Mononuclear cell (primary cell): Measurements from ENCODE around the gene ACBD6. TPM values are rescaled to one million over a fixed set of nuclear protein-coding genes. Genes with fewer than 3 reads are reported as not detected.

Experiments
- H3K27me3 ChIP-seq: 2 replicates; pipeline ENCODE4 v1.6.0; 2011; ENCODE audit warnings: low read length, control low read depth; ENCODE audit not compliant: insufficient read depth
- H3K4me1 ChIP-seq: 2 replicates; pipeline ENCODE4 v1.5.1; 2011; ENCODE audit warnings: mild to moderate bottlenecking, low read length, control low read depth; ENCODE audit not compliant: insufficient read depth
- H3K4me3 ChIP-seq: 2 replicates; pipeline ENCODE4 v1.5.1; 2011; ENCODE audit warnings: mild to moderate bottlenecking, low read length, moderate library complexity
- H3K9me3 ChIP-seq: 2 replicates; pipeline ENCODE4 v1.5.1; 2011; ENCODE audit warnings: low read depth, mild to moderate bottlenecking, control low read depth, low read length
- total RNA-seq: library from RNA; depleted of rRNA; stranded (reverse); fragments of >200 nt; gene quantifications from one replicate; pipeline ENCODE4 v1.2.3, GENCODE V29; 2012

The ACBD6 gene
- total RNA-seq, 1 donor = 30.0 TPM

DNA sequence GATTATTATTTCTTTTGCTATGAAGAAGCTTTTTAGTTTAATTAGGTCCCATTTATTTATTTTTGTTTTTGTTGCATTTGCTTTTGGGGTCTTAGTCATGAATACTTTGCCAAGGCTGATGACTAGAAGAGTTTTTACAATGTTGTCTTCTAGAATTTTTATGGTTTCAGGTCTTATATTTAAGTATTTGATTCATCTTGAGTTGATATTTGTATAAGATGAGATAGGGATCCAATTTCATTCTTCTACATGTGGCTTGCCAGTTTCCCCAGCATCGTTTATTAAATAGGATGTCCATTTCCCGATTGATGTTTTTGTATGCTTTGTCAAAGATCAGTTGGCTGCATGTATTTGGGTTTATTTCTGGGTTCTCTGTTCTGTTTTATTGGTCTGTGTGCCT is 8.5 kb upstream of the ACBD6 start:
- H3K9me3 ChIP-seq = no peaks in the 10 kb centered on the region
- no peaks in the 10 kb centered on the region for H3K27me3 ChIP-seq
- H3K4me1 ChIP-seq = peaks cover 3% of the 10 kb centered on the region
- no peak overlapping the region for H3K4me3 ChIP-seq

DNA sequence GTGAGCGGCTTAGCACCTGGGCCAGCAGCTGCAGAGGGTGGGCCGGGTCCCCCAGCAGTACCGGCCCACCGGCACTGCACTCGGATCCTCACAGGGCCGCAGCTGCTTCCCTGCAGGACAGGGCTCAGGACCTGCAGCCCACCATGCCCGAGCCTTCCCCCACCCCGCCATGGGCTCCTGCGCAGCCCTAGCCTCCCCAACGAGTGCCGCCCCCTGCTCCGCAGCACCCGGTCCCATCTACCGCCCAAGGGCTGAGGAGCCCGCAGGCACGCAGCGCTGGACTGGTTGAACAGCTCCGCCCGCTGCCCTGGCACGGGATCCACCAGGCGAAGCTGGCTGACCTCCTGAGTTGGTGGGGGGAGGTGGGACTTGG is 6.3 kb upstream of the ACBD6 start:
- no peaks in the 10 kb centered on the region for H3K9me3 ChIP-seq
- H3K27me3 ChIP-seq = no peaks in the 10 kb centered on the region
- no peak overlapping the region for H3K4me3 ChIP-seq
- no peaks in the 10 kb centered on the region for H3K4me1 ChIP-seq

DNA sequence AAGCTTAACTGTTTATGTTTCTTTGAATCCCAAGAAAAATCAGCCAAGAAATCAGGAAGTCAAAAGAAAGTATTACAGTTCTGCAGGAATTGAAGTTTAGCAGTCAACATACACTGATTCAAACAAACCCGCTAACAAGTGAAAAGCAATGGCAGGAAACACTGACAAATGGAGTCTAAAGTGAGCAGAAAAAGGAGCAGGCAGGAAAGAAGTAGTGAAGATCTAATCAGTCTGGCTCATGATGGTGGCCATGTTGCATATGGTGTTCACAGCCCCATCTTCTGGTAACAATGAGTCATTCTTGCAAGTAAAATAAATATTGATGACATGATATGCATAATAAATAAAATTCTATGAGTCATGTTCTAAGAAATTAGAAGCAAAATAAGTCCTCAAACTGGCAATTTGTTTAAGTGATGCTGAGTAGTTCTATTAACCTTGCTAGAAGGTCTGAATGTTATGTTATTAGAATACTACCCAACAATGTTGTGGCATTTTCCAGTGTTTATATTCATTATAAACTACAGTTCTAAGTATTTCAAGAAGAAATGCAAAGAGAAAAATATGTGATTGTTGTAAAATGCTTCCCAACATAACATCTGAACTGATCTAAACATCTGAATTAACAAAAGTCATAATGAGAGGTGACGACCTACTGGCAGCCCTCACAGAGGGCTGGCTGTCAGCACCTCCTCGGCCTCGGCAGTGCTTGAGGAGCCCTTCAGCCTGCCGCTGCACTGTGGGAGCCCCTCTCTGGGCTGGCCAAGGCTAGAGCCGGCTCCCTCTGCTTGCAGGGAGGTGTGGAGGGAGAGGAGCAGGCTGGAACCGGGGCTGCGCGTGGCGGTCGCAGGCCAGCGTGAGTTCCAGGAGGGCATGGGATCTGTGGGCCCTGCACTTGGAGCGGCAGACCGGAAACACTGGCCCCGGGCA is 5.7 kb upstream of the ACBD6 start:
- no peaks in the 10 kb centered on the region for H3K9me3 ChIP-seq
- no peaks in the 10 kb centered on the region for H3K27me3 ChIP-seq
- H3K4me1 ChIP-seq = peaks cover 4% of the 10 kb centered on the region
- H3K4me3 ChIP-seq = no peak overlapping the region

DNA sequence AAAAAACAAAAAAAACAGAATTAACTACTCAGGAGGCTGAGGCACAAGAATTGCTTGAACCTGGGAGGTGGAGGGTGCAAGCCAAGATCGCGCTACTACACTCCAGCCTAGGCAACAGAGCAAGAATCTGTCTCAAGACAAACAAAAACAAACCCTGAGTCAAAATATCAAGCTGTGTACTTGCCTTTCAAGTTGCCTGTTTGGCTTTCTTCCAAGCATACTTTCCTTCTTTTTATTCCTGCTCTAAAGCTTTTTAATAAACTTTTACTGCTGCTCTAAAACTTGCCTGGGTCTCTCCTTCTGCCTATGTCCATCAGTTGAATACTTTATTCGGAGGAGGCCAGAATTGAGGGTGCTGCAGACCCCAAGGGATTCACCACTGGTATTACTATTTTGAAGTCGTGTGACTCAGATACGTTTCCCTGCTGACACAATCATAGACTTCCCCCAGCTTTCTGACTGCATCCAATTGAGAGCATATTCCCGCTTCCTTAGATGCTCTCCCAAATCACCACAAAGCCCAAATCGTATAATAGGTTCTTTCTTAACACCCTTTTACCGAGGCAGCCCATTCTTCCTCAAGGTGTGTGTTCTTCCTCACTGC is 3.5 kb upstream of the ACBD6 start:
- H3K4me3 ChIP-seq = no peak overlapping the region
- H3K4me1 ChIP-seq = peaks cover 15% of the 10 kb centered on the region
- H3K9me3 ChIP-seq = no peaks in the 10 kb centered on the region
- no peaks in the 10 kb centered on the region for H3K27me3 ChIP-seq

DNA sequence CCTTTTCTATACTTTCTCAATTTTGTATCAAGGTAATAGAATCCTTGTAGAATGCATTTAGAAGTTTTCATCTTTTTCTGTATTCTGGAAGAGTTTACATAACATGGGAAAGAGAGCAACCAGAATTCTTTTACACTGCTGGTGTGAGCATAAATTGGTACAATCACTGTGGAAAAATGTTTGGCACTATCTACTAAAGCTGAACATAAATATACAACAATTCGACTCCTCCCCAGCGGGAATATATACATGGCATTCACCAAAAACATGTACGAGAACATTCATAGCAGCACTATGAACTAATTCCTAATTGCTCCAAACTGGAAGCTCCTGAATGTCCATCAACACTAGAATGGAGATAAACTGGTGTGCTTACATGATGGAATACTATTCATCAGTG is 1.8 kb upstream of the ACBD6 start:
- Histone ChIP-seq H3K4me1 (peaks cover 21% of the 10 kb centered on the region), H3K9me3 (no peaks in the 10 kb centered on the region), H3K4me3 (no peak overlapping the region), H3K27me3 (no peaks in the 10 kb centered on the region)

DNA sequence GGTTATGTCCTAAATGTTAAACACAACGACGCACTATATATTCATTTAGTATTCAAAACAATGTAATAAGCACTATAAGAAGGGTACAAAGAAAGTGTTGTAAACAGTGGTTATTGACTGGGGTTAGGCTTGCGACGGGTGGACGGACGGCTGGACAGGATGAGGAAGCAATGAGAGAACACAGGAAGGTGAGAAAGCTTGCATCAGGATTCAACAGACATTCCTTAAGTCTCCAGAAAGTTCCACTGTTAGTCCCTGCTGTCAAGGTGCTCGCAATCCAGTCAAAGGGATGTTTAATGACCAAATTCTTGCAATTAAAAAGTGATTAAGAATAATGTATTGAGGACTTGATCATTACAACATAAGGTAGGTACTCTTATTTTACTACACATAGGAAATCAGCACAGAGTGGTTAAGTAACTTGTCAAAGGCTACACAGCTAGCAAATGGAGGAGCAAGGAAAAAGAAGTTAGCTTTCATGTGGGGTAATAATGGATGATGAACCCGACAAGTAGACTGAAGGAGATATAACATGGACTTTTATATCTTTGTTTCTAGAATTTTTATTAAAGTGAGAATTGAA is 994 bp upstream of the ACBD6 start:
- Histone ChIP-seq H3K4me1 (peaks cover 21% of the 10 kb centered on the region), H3K9me3 (no peaks in the 10 kb centered on the region), H3K4me3 (peak overlapping the region; percentile 82), H3K27me3 (no peaks in the 10 kb centered on the region)

DNA sequence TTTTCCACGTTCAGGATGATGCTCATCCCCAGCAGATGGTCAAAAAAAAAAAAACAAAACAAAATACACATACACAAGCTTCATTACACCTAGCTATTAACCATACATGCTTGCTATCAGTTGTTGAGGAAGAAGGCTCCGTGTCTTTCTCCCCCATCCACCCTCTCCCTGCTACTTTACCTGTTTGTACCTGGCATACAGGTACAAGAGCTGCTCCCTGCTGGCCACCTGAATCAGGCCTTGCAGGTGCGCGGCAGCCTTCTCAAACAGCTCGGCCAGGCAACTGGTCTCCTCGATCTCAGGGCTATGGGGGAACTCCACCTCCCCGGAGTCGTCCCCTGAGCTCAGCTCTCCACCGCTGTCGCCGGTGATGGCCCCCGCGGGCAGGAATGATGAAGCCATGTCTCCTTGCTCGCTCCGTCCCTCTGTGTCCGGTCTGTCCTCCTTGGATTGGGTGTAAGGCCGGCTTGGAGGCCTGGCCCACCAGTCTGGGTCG is 464 bp downstream of the ACBD6 start:
- H3K4me1 ChIP-seq = peaks cover 21% of the 10 kb centered on the region
- H3K27me3 ChIP-seq = no peaks in the 10 kb centered on the region
- H3K4me3 ChIP-seq = peak overlapping the region; percentile 82
- no peaks in the 10 kb centered on the region for H3K9me3 ChIP-seq

DNA sequence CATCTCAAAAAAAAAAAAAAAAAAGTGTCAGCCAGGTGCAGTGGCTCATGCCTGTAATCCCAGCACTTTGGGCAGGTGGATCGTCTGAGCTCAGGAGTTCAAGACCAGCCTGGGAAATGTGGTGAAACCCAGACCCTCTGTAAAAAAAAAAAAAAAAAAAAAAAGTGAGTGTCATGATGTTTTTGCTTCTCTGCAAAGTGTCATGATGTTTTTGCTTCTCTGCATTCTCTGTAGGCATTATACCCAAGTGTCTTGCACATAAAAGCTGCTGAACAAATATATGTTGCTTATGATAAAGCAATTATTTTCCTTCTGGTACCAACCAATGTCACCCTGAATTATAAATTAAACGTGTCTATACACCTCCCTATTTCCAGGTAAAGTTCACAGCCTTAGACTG is 1.7 kb downstream of the ACBD6 start:
- H3K4me1 ChIP-seq = peaks cover 21% of the 10 kb centered on the region
- H3K27me3 ChIP-seq = no peaks in the 10 kb centered on the region
- H3K9me3 ChIP-seq = no peaks in the 10 kb centered on the region
- no peak overlapping the region for H3K4me3 ChIP-seq

DNA sequence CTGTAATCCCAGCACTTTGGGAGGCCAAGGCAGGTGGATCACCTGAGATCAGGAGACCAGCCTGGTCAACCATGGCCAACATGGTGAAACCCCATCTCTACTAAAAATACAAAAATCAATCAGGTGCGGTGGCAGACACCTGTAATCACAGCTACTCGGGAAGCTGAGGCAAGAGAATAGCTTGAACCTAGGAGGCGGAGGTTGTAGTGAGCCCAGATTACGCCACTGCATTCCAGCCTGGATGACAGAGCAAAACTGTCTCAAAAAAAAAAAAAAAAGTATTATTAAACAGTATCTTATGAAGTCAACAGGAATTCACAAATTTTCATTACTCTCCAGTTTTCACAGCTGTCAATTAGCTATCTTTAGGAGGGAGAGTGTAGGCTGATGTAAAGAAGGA is 3.8 kb downstream of the ACBD6 start:
- Histone ChIP-seq H3K27me3 (no peaks in the 10 kb centered on the region), H3K4me1 (peaks cover 21% of the 10 kb centered on the region), H3K9me3 (no peaks in the 10 kb centered on the region), H3K4me3 (no peak overlapping the region)

DNA sequence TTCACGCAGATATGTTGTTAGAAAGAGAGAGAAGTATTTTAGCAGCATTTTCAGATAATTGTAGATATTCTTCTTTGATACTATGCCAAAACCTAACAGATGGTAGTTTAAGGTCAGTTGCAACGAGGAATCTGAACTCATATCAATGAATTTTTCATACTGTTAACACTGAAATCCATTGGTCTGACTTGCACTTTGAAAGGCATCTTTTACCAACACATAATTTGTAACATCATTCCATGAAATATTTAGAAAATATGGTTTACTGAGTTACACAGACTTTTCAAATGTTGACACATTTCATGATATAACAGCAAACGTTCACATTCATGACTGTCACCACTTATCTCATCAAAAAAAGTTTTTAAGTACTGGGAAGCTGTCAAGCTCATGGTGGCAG is 4.6 kb downstream of the ACBD6 start:
- Histone ChIP-seq H3K9me3 (no peaks in the 10 kb centered on the region), H3K27me3 (no peaks in the 10 kb centered on the region), H3K4me1 (peaks cover 17% of the 10 kb centered on the region), H3K4me3 (no peak overlapping the region)

DNA sequence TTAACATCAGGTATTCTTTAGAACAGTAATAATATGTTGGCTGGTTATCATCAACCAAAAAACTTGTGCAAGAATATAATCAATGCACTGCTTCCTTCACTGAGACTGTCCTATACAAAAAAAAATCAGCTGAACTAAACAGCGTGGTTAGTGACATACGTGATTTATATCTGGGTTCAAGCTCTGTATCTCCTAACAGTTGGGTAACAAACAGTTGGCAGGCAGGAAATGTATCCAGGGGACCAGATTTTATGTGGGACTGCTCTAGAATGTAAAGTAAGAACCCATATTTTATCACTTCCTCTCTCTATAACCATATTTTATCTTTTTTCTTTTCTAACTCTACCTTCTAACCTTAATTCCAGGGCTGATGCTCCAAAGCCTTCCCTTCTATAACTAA is 8.0 kb downstream of the ACBD6 start:
- H3K27me3 ChIP-seq = no peaks in the 10 kb centered on the region
- H3K9me3 ChIP-seq = no peaks in the 10 kb centered on the region
- no peak overlapping the region for H3K4me3 ChIP-seq
- no peaks in the 10 kb centered on the region for H3K4me1 ChIP-seq

DNA sequence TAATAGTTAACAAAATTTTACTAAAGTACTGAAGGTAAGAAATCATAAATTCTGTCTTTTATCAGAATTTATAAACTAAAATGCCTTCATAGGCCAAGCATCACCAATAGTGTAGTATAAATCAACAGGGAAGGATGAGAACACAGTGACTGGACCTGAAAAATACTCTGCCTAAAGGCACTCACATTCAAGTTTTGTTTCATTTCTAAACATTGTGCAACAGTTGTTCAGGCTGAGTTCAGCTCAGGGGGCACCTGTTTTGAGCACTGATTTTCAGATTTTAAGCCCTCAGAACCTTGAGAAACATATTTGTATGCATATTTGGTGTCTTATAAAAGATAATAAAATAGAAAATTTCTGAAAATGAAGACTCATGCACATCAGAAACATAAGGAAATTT is 12.4 kb downstream of the ACBD6 start:
- Histone ChIP-seq H3K4me3 (no peak overlapping the region), H3K9me3 (no peaks in the 10 kb centered on the region), H3K27me3 (no peaks in the 10 kb centered on the region), H3K4me1 (no peaks in the 10 kb centered on the region)

DNA sequence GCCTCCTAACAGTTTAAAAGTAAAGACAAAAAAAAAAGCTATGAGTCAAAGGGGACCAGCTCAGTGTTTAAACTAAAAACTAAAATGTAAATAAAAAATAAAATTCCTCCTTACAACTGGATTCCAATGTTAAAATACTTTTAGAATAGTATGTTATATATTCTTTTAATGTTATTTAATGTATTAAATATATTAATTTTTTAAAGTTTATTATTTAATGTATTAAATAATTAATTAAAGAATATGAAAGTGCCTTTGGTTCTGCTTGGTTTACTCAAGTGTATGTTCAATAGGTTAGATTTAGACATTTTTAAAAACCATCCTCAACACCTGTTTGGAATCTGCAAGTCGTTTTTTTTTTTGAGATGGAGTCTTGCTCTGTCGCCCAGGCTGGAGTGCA is 13.1 kb downstream of the ACBD6 start:
- H3K27me3 ChIP-seq = no peaks in the 10 kb centered on the region
- H3K4me1 ChIP-seq = no peaks in the 10 kb centered on the region
- no peak overlapping the region for H3K4me3 ChIP-seq
- no peaks in the 10 kb centered on the region for H3K9me3 ChIP-seq

DNA sequence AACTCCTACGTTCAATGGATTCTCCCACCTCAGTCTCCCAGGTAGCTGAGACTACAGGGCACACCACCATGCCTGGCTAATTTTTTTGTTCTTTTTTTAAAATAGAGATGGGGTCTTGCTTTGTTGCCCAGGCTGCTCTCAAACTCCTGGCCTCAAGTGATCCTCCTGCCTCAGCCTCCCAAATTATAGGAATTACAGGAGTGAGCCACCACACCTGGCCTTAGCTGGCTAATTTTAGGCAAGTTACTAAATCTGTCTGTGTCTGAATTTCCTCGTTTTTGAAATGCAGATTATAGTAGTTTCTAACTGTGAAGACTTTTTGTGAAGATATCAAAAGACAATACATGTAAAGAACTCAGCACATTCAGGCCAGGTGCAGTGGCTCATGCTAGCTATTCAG is 13.7 kb downstream of the ACBD6 start:
- H3K4me1 ChIP-seq = no peaks in the 10 kb centered on the region
- no peak overlapping the region for H3K4me3 ChIP-seq
- no peaks in the 10 kb centered on the region for H3K27me3 ChIP-seq
- H3K9me3 ChIP-seq = no peaks in the 10 kb centered on the region

DNA sequence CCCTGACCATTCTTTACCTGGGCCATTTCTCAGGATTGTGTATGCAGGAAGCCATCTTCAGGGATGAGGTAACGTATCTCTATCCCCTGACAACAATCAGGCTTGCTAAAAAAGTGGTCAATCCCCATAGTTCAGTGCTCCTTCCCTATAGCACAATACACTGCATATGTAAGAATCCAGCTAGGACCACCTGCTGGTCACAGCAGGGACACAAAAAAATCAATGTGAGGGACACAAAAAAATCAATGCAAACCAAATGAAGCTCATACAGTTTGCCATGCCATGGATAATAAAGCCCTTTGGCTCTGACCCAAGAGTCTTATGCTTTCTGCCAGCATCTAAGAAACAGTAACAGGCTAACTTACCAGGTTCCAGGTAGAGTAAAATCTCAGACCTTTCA is 16.3 kb downstream of the ACBD6 start:
- no peaks in the 10 kb centered on the region for H3K4me1 ChIP-seq
- no peak overlapping the region for H3K4me3 ChIP-seq
- H3K9me3 ChIP-seq = no peaks in the 10 kb centered on the region
- H3K27me3 ChIP-seq = no peaks in the 10 kb centered on the region
